Measurements from ENCODE around the gene CYB561D1.

CYB561D1 gene

GRCh38 chr1:109487261-109487660 lies 6.6 kb upstream of the CYB561D1 start:
- Mint-ChIP-seq H3K36me3 (ENCODE audit: low read depth) (peaks cover 82% of the 10 kb centered on the region), H3K27me3 (no peaks in the 10 kb centered on the region), H3K9me3 (no peaks in the 10 kb centered on the region), H3K4me3 (no peak overlapping the region), H3K27ac (no peak overlapping the region), H3K4me1 (ENCODE audit: low read depth) (peaks cover 32% of the 10 kb centered on the region)
- no peak for DNase-seq

- no peak for DNase-seq
- no peak overlapping the region for H3K27ac Mint-ChIP-seq
- peaks cover 29% of the 10 kb centered on the region for H3K4me1 Mint-ChIP-seq (ENCODE audit: low read depth)
- H3K36me3 Mint-ChIP-seq (ENCODE audit: low read depth) = peaks cover 87% of the 10 kb centered on the region
- H3K27me3 Mint-ChIP-seq = no peaks in the 10 kb centered on the region
- no peak overlapping the region for H3K4me3 Mint-ChIP-seq
- no peaks in the 10 kb centered on the region for H3K9me3 Mint-ChIP-seq
These were observed 5.7 kb upstream of the CYB561D1 start for GRCh38 chr1:109488201-109488600.

GRCh38 chr1:109488696-109489095 lies 5.2 kb upstream of the CYB561D1 start:
- peaks cover 86% of the 10 kb centered on the region for H3K36me3 Mint-ChIP-seq (ENCODE audit: low read depth)
- DNase-seq = no peak
- H3K27ac Mint-ChIP-seq = no peak overlapping the region
- no peak overlapping the region for H3K4me3 Mint-ChIP-seq
- no peaks in the 10 kb centered on the region for H3K27me3 Mint-ChIP-seq
- H3K9me3 Mint-ChIP-seq = no peaks in the 10 kb centered on the region
- peaks cover 31% of the 10 kb centered on the region for H3K4me1 Mint-ChIP-seq (ENCODE audit: low read depth)

GRCh38 chr1:109490029-109490933 lies 3.6 kb upstream of the CYB561D1 start:
- Mint-ChIP-seq H3K27ac (no peak overlapping the region), H3K4me3 (no peak overlapping the region), H3K27me3 (no peaks in the 10 kb centered on the region), H3K9me3 (no peaks in the 10 kb centered on the region), H3K36me3 (ENCODE audit: low read depth) (peaks cover 82% of the 10 kb centered on the region), H3K4me1 (ENCODE audit: low read depth) (peaks cover 31% of the 10 kb centered on the region)
- peak; percentile 78 for DNase-seq

GRCh38 chr1:109490934-109491302 lies 3.0 kb upstream of the CYB561D1 start:
- Mint-ChIP-seq H3K36me3 (ENCODE audit: low read depth) (peaks cover 81% of the 10 kb centered on the region), H3K27me3 (no peaks in the 10 kb centered on the region), H3K4me3 (no peak overlapping the region), H3K27ac (no peak overlapping the region), H3K9me3 (no peaks in the 10 kb centered on the region), H3K4me1 (ENCODE audit: low read depth) (peaks cover 34% of the 10 kb centered on the region)
- no peak for DNase-seq

GRCh38 chr1:109491372-109491771 lies 2.5 kb upstream of the CYB561D1 start:
- H3K4me3 Mint-ChIP-seq = no peak overlapping the region
- H3K4me1 Mint-ChIP-seq (ENCODE audit: low read depth) = peaks cover 35% of the 10 kb centered on the region
- H3K9me3 Mint-ChIP-seq = no peaks in the 10 kb centered on the region
- no peak for DNase-seq
- H3K27ac Mint-ChIP-seq = no peak overlapping the region
- no peaks in the 10 kb centered on the region for H3K27me3 Mint-ChIP-seq
- peaks cover 81% of the 10 kb centered on the region for H3K36me3 Mint-ChIP-seq (ENCODE audit: low read depth)

- Mint-ChIP-seq H3K9me3 (no peaks in the 10 kb centered on the region), H3K27ac (no peak overlapping the region), H3K4me1 (ENCODE audit: low read depth) (peaks cover 42% of the 10 kb centered on the region), H3K36me3 (ENCODE audit: low read depth) (peaks cover 78% of the 10 kb centered on the region), H3K4me3 (no peak overlapping the region), H3K27me3 (no peaks in the 10 kb centered on the region)
- DNase-seq = no peak
These were observed 1.1 kb upstream of the CYB561D1 start for GRCh38 chr1:109492779-109493178.

- no peaks in the 10 kb centered on the region for H3K27me3 Mint-ChIP-seq
These were observed 667 bp upstream of the CYB561D1 start for GRCh38 chr1:109493227-109493626.

GRCh38 chr1:109495738-109496137 lies 1.8 kb downstream of the CYB561D1 start:
- no peaks in the 10 kb centered on the region for H3K27me3 Mint-ChIP-seq
- DNase-seq = no peak
- H3K9me3 Mint-ChIP-seq = no peaks in the 10 kb centered on the region
- peaks cover 72% of the 10 kb centered on the region for H3K36me3 Mint-ChIP-seq (ENCODE audit: low read depth)
- peaks cover 70% of the 10 kb centered on the region for H3K4me1 Mint-ChIP-seq (ENCODE audit: low read depth)
- H3K27ac Mint-ChIP-seq = peak overlapping the region; percentile 68
- H3K4me3 Mint-ChIP-seq = peak overlapping the region; percentile 96

More at GRCh38 chr1:109493227-109493626, 667 bp upstream of the CYB561D1 start:
- Mint-ChIP-seq H3K27ac (no peak overlapping the region), H3K9me3 (no peaks in the 10 kb centered on the region), H3K4me3 (peak overlapping the region; percentile 96), H3K4me1 (ENCODE audit: low read depth) (peaks cover 47% of the 10 kb centered on the region), H3K36me3 (ENCODE audit: low read depth) (peaks cover 78% of the 10 kb centered on the region)
- no peak for DNase-seq

GRCh38 chr1:109497449-109498160 lies 3.7 kb downstream of the CYB561D1 start:
- peak overlapping the region; percentile 23 for H3K4me3 Mint-ChIP-seq
- H3K4me1 Mint-ChIP-seq (ENCODE audit: low read depth) = peaks cover 88% of the 10 kb centered on the region
- peak overlapping the region; percentile 84 for H3K27ac Mint-ChIP-seq
- no peak for DNase-seq
- H3K36me3 Mint-ChIP-seq (ENCODE audit: low read depth) = peaks cover 58% of the 10 kb centered on the region
- no peaks in the 10 kb centered on the region for H3K27me3 Mint-ChIP-seq
- no peaks in the 10 kb centered on the region for H3K9me3 Mint-ChIP-seq

GRCh38 chr1:109498161-109498801 lies 4.4 kb downstream of the CYB561D1 start:
- peaks cover 87% of the 10 kb centered on the region for H3K4me1 Mint-ChIP-seq (ENCODE audit: low read depth)
- no peaks in the 10 kb centered on the region for H3K9me3 Mint-ChIP-seq
- H3K4me3 Mint-ChIP-seq = peak overlapping the region; percentile 23
- peaks cover 58% of the 10 kb centered on the region for H3K36me3 Mint-ChIP-seq (ENCODE audit: low read depth)
- H3K27ac Mint-ChIP-seq = peak overlapping the region; percentile 84
- H3K27me3 Mint-ChIP-seq = no peaks in the 10 kb centered on the region
- peak; percentile 45 for DNase-seq

GRCh38 chr1:109499081-109499480 lies 5.2 kb downstream of the CYB561D1 start:
- Mint-ChIP-seq H3K27ac (peak overlapping the region; percentile 85), H3K9me3 (no peaks in the 10 kb centered on the region), H3K4me1 (ENCODE audit: low read depth) (peaks cover 88% of the 10 kb centered on the region), H3K4me3 (no peak overlapping the region), H3K36me3 (ENCODE audit: low read depth) (peaks cover 56% of the 10 kb centered on the region), H3K27me3 (no peaks in the 10 kb centered on the region)
- DNase-seq = no peak

GRCh38 chr1:109499661-109500536 lies 6.0 kb downstream of the CYB561D1 start:
- Mint-ChIP-seq H3K9me3 (no peaks in the 10 kb centered on the region), H3K27me3 (no peaks in the 10 kb centered on the region), H3K4me1 (ENCODE audit: low read depth) (peaks cover 91% of the 10 kb centered on the region), H3K36me3 (ENCODE audit: low read depth) (peaks cover 52% of the 10 kb centered on the region), H3K4me3 (no peak overlapping the region), H3K27ac (peak overlapping the region; percentile 85)
- peak; percentile 74 for DNase-seq

GRCh38 chr1:109500941-109501381 lies 7.1 kb downstream of the CYB561D1 start:
- peaks cover 91% of the 10 kb centered on the region for H3K4me1 Mint-ChIP-seq (ENCODE audit: low read depth)

More at GRCh38 chr1:109500941-109501381, 7.1 kb downstream of the CYB561D1 start:
- no peaks in the 10 kb centered on the region for H3K27me3 Mint-ChIP-seq
- H3K36me3 Mint-ChIP-seq (ENCODE audit: low read depth) = peaks cover 45% of the 10 kb centered on the region
- H3K4me3 Mint-ChIP-seq = no peak overlapping the region
- peak overlapping the region; percentile 85 for H3K27ac Mint-ChIP-seq
- no peaks in the 10 kb centered on the region for H3K9me3 Mint-ChIP-seq
- DNase-seq = peak; percentile 28

Data from activated T-cell treated with anti-CD3 and anti-CD28 coated beads, Interleukin-2, amount 50 U/mL, for 24 hours (primary cell).